Measurements from ENCODE around the gene EHD2. TPM values are rescaled to one million over a fixed set of nuclear protein-coding genes. Genes with fewer than 3 reads are reported as not detected.

Gene EHD2
- total RNA-seq, 4 donors from 2014 or later = 72.0 to 198 (median 82.9) TPM

GRCh38 chr19:47730521-47730889 is 17.3 kb downstream of the EHD2 start:
- intact Hi-C loops (cut with DNase I; ENCODE audit: low total_unique reads) = no loop called here
- Histone ChIP-seq H3K4me1 (peaks cover 5 to 19% of the 10 kb centered on the region in 2 donors), H3K4me3 (no peak overlapping the region), H3K9me3 (no peaks in the 10 kb centered on the region), H3K36me3 (no peaks in the 10 kb centered on the region), H3K27ac (peak overlapping the region; percentile 88 to 94), H3K27me3 (no peaks in the 10 kb centered on the region)
- no peak for DNase-seq
- TF ChIP-seq, protein P1, sequence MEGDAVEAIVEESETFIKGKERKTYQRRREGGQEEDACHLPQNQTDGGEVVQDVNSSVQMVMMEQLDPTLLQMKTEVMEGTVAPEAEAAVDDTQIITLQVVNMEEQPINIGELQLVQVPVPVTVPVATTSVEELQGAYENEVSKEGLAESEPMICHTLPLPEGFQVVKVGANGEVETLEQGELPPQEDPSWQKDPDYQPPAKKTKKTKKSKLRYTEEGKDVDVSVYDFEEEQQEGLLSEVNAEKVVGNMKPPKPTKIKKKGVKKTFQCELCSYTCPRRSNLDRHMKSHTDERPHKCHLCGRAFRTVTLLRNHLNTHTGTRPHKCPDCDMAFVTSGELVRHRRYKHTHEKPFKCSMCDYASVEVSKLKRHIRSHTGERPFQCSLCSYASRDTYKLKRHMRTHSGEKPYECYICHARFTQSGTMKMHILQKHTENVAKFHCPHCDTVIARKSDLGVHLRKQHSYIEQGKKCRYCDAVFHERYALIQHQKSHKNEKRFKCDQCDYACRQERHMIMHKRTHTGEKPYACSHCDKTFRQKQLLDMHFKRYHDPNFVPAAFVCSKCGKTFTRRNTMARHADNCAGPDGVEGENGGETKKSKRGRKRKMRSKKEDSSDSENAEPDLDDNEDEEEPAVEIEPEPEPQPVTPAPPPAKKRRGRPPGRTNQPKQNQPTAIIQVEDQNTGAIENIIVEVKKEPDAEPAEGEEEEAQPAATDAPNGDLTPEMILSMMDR (IDR thresholded peaks at IDR 0.05) = no peak
- TF ChIP-seq POLR2A (IDR thresholded peaks at IDR 0.05) = no peak

DNA sequence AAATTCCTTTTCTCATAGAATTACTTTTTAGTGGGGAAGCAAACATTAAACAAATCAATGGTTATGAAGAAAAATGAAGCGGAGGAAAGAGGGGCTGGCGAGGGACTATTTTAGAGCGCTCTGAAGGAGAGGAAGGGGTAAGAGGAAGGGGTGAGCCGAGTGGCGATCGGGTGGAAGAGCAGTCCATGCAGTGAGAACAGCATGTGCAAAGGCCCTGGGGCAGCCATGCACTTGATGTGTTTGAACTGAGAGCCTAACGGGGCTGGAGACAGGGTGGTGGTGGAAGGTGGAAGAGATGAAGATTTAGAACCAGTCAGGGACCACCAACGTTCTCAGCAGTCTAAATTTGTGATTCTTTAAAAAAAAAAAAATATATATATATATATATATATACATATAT is 17.7 kb downstream of the EHD2 start:
- no peaks in the 10 kb centered on the region for H3K36me3 ChIP-seq
- TF ChIP-seq, protein P1 (IDR thresholded peaks at IDR 0.05) = no peak
- TF ChIP-seq POLR2A (IDR thresholded peaks at IDR 0.05) = no peak
- H3K27ac ChIP-seq = peak overlapping the region; percentile 88 to 94
- no peak overlapping the region for H3K4me3 ChIP-seq
- H3K4me1 ChIP-seq = peaks cover 5 to 19% of the 10 kb centered on the region in 2 donors
- no peaks in the 10 kb centered on the region for H3K9me3 ChIP-seq
- DNase-seq = no peak
- intact Hi-C loops (cut with DNase I; ENCODE audit: low total_unique reads) = no loop called here
- no peaks in the 10 kb centered on the region for H3K27me3 ChIP-seq

DNA sequence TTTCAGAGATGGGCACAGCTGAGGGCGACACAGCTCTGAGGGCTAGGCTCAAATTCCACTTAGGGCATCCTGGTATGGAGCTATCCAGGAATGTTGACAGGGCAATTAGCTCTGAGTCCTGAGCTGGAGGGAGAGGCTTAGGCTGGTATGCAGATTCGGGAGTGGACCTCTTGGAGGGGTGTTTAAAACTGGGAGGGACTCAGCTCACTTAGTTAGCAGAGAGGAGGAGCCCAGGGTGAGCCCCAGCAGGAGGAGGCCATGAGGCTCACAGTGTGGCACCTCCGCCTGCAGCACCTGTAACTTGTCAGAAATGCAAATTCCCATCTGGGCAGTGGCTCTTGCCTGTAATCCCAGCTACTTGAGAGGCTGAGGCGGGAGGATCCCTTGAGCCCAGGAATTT is 21.9 kb downstream of the EHD2 start:
- intact Hi-C loops (cut with DNase I; ENCODE audit: low total_unique reads) = no loop called here
- Histone ChIP-seq H3K4me1 (peaks cover 0 to 4% of the 10 kb centered on the region in 2 donors), H3K27me3 (no peaks in the 10 kb centered on the region), H3K4me3 (no peak overlapping the region), H3K9me3 (no peaks in the 10 kb centered on the region), H3K36me3 (no peaks in the 10 kb centered on the region), H3K27ac (no peak overlapping the region)
- TF ChIP-seq POLR2A (IDR thresholded peaks at IDR 0.05) = no peak
- TF ChIP-seq, protein P1 (IDR thresholded peaks at IDR 0.05) = no peak
- no peak for DNase-seq

GRCh38 chr19:47740866-47741519 is 27.8 kb downstream of the EHD2 start:
- intact Hi-C loops (cut with DNase I; ENCODE audit: low total_unique reads) = no loop called here
- H3K36me3 ChIP-seq = no peaks in the 10 kb centered on the region
- H3K27ac ChIP-seq = peak overlapping the region; percentile 98 to 99

GRCh38 chr19:47741544-47742140 is 28.4 kb downstream of the EHD2 start:
- no peaks in the 10 kb centered on the region for H3K27me3 ChIP-seq
- intact Hi-C loops (cut with DNase I; ENCODE audit: low total_unique reads) = loop anchor here (2.0 kb wide), 1 partner anchor 29 kb away; the partner anchor contains the start of gene EHD2
- H3K36me3 ChIP-seq = no peaks in the 10 kb centered on the region
- H3K9me3 ChIP-seq = no peaks in the 10 kb centered on the region
- peak overlapping the region; percentile 98 to 99 for H3K27ac ChIP-seq
- DNase-seq = peak in 1 of 2 donors; percentile 42
- peaks cover 4 to 17% of the 10 kb centered on the region in 2 donors for H3K4me1 ChIP-seq
- no peak overlapping the region for H3K4me3 ChIP-seq
- TF ChIP-seq, protein P1 (IDR thresholded peaks at IDR 0.05) = no peak
- no peak for TF ChIP-seq POLR2A (IDR thresholded peaks at IDR 0.05)

More at GRCh38 chr19:47740866-47741519, 27.8 kb downstream of the EHD2 start:
- no peak for DNase-seq
- H3K4me3 ChIP-seq = no peak overlapping the region
- no peaks in the 10 kb centered on the region for H3K27me3 ChIP-seq
- no peaks in the 10 kb centered on the region for H3K9me3 ChIP-seq
- no peak for TF ChIP-seq POLR2A (IDR thresholded peaks at IDR 0.05)
- TF ChIP-seq, protein P1 (IDR thresholded peaks at IDR 0.05) = no peak
- peaks cover 4 to 13% of the 10 kb centered on the region in 2 donors for H3K4me1 ChIP-seq
